PC-3 (cell line): Measurements from ENCODE around the gene AFF2. TPM values are rescaled to one million over a fixed set of nuclear protein-coding genes. Genes with fewer than 3 reads are reported as not detected.

Source experiments
- ATAC-seq: fragments of 200-7000 bp; cut with Tn5 transposase; 2 replicates; pipeline ENCODE4 v1.9.1; 2020; ENCODE audit warnings: mild to moderate bottlenecking, moderate library complexity
- BruUV-seq: library from RNA; stranded (reverse); fragments of 400-500 nt; replicated peaks from 2 replicates; lab custom pipeline; 2021; lab: Mats Ljungman, UMichigan
- CTCF ChIA-PET: fragments of 300-600 bp; sonication (Branson Sonifier 250); formaldehyde crosslinking; loops from one replicate; lab custom pipeline; 2022; ENCODE audit warnings: antibody characterized with exemption; lab: Charles Lee
- POLR2A ChIA-PET: fragments of 300-600 bp; sonication (Branson Sonifier 250); formaldehyde crosslinking; loops from one replicate; lab custom pipeline; 2022; ENCODE audit warnings: antibody characterized with exemption; ENCODE audit not compliant: unreplicated experiment; lab: Charles Lee
- DNase-seq: peaks from one replicate; pipeline ENCODE4 v3.0.0-alpha.2; 2015
- H2AFZ ChIP-seq: fragments of 300-600 bp; sonication (generic); 2 replicates; pipeline ENCODE4 v1.6.0; 2016; ENCODE audit warnings: antibody characterized with exemption, low read length
- H3F3A ChIP-seq: fragments of 300-600 bp; sonication (generic); one replicate; pipeline ENCODE4 v1.6.0; 2017; ENCODE audit warnings: antibody characterized with exemption, low read length, control low read depth, mild to moderate bottlenecking; ENCODE audit not compliant: unreplicated experiment
- H3K27ac ChIP-seq: fragments of 300-600 bp; sonication (generic); 2 replicates; pipeline ENCODE4 v1.5.1; 2016; ENCODE audit warnings: mild to moderate bottlenecking, low read length
- H3K27me3 ChIP-seq: fragments of 300-600 bp; sonication (generic); 2 replicates; pipeline ENCODE4 v1.6.1; 2016; ENCODE audit warnings: low read length, mixed read lengths
- H3K36me3 ChIP-seq: fragments of 300-600 bp; sonication (generic); 2 replicates; pipeline ENCODE4 v1.6.1; 2016; ENCODE audit warnings: low read depth, mixed run types, low read length, mixed read lengths
- H3K4me1 ChIP-seq: fragments of 300-600 bp; sonication (generic); 2 replicates; pipeline ENCODE4 v1.5.1; 2016; ENCODE audit warnings: low read length; ENCODE audit not compliant: insufficient read depth
- H3K4me2 ChIP-seq: fragments of 300-600 bp; sonication (generic); 2 replicates; pipeline ENCODE4 v1.6.0; 2016; ENCODE audit warnings: low read length
- H3K4me3 ChIP-seq: fragments of 300-600 bp; sonication (generic); 2 replicates; pipeline ENCODE4 v1.5.1; 2016; ENCODE audit warnings: mild to moderate bottlenecking, low read length, mixed read lengths
- H3K79me2 ChIP-seq: fragments of 300-600 bp; sonication (generic); 2 replicates; pipeline ENCODE4 v1.6.1; 2017; ENCODE audit warnings: low read length, mixed read lengths
- H3K9ac ChIP-seq: fragments of 300-600 bp; sonication (generic); 2 replicates; pipeline ENCODE4 v1.6.0; 2016; ENCODE audit warnings: mild to moderate bottlenecking, low read length
- H3K9me2 ChIP-seq: fragments of 300-600 bp; sonication (generic); replicated peaks from 2 replicates; pipeline ENCODE4 v1.6.1; 2016; ENCODE audit warnings: mixed run types, low read length, mixed read lengths
- H3K9me3 ChIP-seq: fragments of 300-600 bp; sonication (generic); 2 replicates; pipeline ENCODE4 v1.6.1; 2016; ENCODE audit warnings: low read length, mixed read lengths
- H4K20me1 ChIP-seq: fragments of 300-600 bp; sonication (generic); 2 replicates; pipeline ENCODE4 v1.6.1; 2016; ENCODE audit warnings: low read length, mixed read lengths
- CTCF ChIP-seq: fragments of 300-600 bp; sonication (generic); conservative IDR thresholded peaks from 2 replicates; pipeline ENCODE4 v1.5.1; 2017; ENCODE audit warnings: antibody characterized with exemption, low read depth, mild to moderate bottlenecking, low read length
- EZH2 ChIP-seq: fragments of 300-600 bp; sonication (generic); IDR thresholded peaks from one replicate; pipeline ENCODE4 v1.6.1; 2017; ENCODE audit warnings: antibody characterized with exemption, mild to moderate bottlenecking, low read length; ENCODE audit not compliant: unreplicated experiment
- EZH2phosphoT487 ChIP-seq: fragments of 300-600 bp; sonication (generic); IDR thresholded peaks from 2 replicates; pipeline ENCODE4 v1.6.1; 2018; ENCODE audit warnings: mild to moderate bottlenecking, antibody characterized with exemption, low read length, borderline replicate concordance
- intact Hi-C: fragments of 100-400 bp; cut with micrococcal nuclease; formaldehyde crosslinking; loops from 2 replicates; pipeline ENCODE4 v1.9.0; 2023
- total RNA-seq: library from RNA; depleted of rRNA; stranded (reverse); fragments of >200 nt; gene quantifications from 2 replicates; pipeline ENCODE4 v1.2.3, GENCODE V29; 2014

Gene AFF2
- total RNA-seq, 1 experiment from 2014 or later: not detected

GRCh38 chrX:148984238-148984637, 483.8 kb downstream of the AFF2 start:
- H3F3A ChIP-seq: no peaks in the 10 kb centered on the region
- H3K4me2 ChIP-seq: no peak overlapping the region
- no peak for DNase-seq
- H3K9me2 ChIP-seq: no peaks in the 10 kb centered on the region
- no peak overlapping the region for H3K9ac ChIP-seq
- intact Hi-C loops: no loop called here
- H2AFZ ChIP-seq: no peak overlapping the region
- no peak overlapping the region for H3K27ac ChIP-seq
- H4K20me1 ChIP-seq: no peaks in the 10 kb centered on the region
- H3K4me3 ChIP-seq: no peak overlapping the region
- ChIA-PET POLR2A (no interaction called here), CTCF (no interaction called here)
- H3K9me3 ChIP-seq: no peaks in the 10 kb centered on the region
- BruUV-seq: no TSS peak
- H3K79me2 ChIP-seq: no peaks in the 10 kb centered on the region
- H3K4me1 ChIP-seq: no peaks in the 10 kb centered on the region
- no peak for TF ChIP-seq EZH2phosphoT487
- no peak for ATAC-seq
- H3K36me3 ChIP-seq: no peaks in the 10 kb centered on the region
- H3K27me3 ChIP-seq: no peaks in the 10 kb centered on the region

- no peak for ATAC-seq
- ChIA-PET POLR2A (no interaction called here), CTCF (no interaction called here)
- Histone ChIP-seq H3K4me1 (no peaks in the 10 kb centered on the region), H3F3A (no peaks in the 10 kb centered on the region), H3K9me2 (no peaks in the 10 kb centered on the region), H3K79me2 (no peaks in the 10 kb centered on the region), H3K36me3 (no peaks in the 10 kb centered on the region), H3K9ac (no peak overlapping the region), H3K27ac (no peak overlapping the region), H4K20me1 (no peaks in the 10 kb centered on the region), H3K9me3 (no peaks in the 10 kb centered on the region), H3K4me2 (no peak overlapping the region), H3K4me3 (no peak overlapping the region), H2AFZ (no peak overlapping the region), H3K27me3 (no peaks in the 10 kb centered on the region)
- DNase-seq: no peak
- TF ChIP-seq EZH2 (no peak), EZH2phosphoT487 (no peak), CTCF (no peak)
- BruUV-seq: no TSS peak
- intact Hi-C loops: no loop called here
Measured at GRCh38 chrX:148991502-148991901, 491.1 kb downstream of the AFF2 start.

- Histone ChIP-seq H3K9ac (no peak overlapping the region), H3K4me1 (no peaks in the 10 kb centered on the region), H3K9me3 (no peaks in the 10 kb centered on the region), H3K4me3 (no peak overlapping the region), H2AFZ (no peak overlapping the region), H3F3A (no peaks in the 10 kb centered on the region), H3K36me3 (no peaks in the 10 kb centered on the region), H3K4me2 (no peak overlapping the region), H4K20me1 (no peaks in the 10 kb centered on the region), H3K27me3 (no peaks in the 10 kb centered on the region), H3K27ac (no peak overlapping the region), H3K9me2 (no peaks in the 10 kb centered on the region), H3K79me2 (no peaks in the 10 kb centered on the region)
- ATAC-seq: no peak
- CTCF ChIA-PET: no interaction called here
- intact Hi-C loops: no loop called here
- DNase-seq: no peak
- TF ChIP-seq EZH2 (no peak), CTCF (no peak), EZH2phosphoT487 (no peak)
- POLR2A ChIA-PET: no interaction called here
- BruUV-seq: no TSS peak
Measured at GRCh38 chrX:148995661-148996060, 495.2 kb downstream of the AFF2 start.
